DND-41 (cell line): ENCODE data around the gene HELB.

Experiments used
- ATAC-seq: fragments of 200-7000 bp; cut with Tn5 transposase; 3 replicates; pipeline ENCODE4 v1.9.1; 2021; ENCODE audit warnings: low read depth; ENCODE audit not compliant: insufficient read depth
- DNase-seq: peaks from one replicate; pipeline ENCODE4 v3.0.0-alpha.2; 2020
- H2AFZ ChIP-seq: 2 replicates; pipeline ENCODE4 v1.6.0; 2012; ENCODE audit warnings: low read depth, low read length
- H3K27ac ChIP-seq: 2 replicates; pipeline ENCODE4 v1.5.1; 2012; ENCODE audit warnings: low read length, inconsistent platforms
- H3K27me3 ChIP-seq: fragments of 200-600 bp; sonication (generic); 2 replicates; pipeline ENCODE4 v1.6.0; 2012; ENCODE audit warnings: low read length, mild to moderate bottlenecking, inconsistent platforms; ENCODE audit not compliant: insufficient read depth, poor library complexity
- H3K36me3 ChIP-seq: 2 replicates; pipeline ENCODE4 v1.5.1; 2012; ENCODE audit warnings: low read length, inconsistent platforms; ENCODE audit not compliant: insufficient read depth
- H3K4me1 ChIP-seq: 2 replicates; pipeline ENCODE4 v1.5.1; 2012; ENCODE audit warnings: mild to moderate bottlenecking, low read length; ENCODE audit not compliant: insufficient read depth
- H3K4me2 ChIP-seq: 2 replicates; pipeline ENCODE4 v1.6.0; 2012; ENCODE audit warnings: mild to moderate bottlenecking, moderate library complexity, low read length, inconsistent platforms; ENCODE audit not compliant: insufficient read depth
- H3K4me3 ChIP-seq, 2 experiments: fragments of 200-600 bp in 1 of 2; shearing (Covaris generic) in 1 of 2; 2 replicates each; pipeline ENCODE4 v1.5.1; 2012 to 2016; ENCODE audit warnings: inconsistent platforms in 2 of 2, low read length in 2 of 2, mild to moderate bottlenecking in 2 of 2, low read depth in 1 of 2, moderate library complexity in 1 of 2
- H3K79me2 ChIP-seq: 2 replicates; pipeline ENCODE4 v1.6.0; 2012; ENCODE audit warnings: low read length, inconsistent platforms; ENCODE audit not compliant: insufficient read depth
- H3K9ac ChIP-seq: 2 replicates; pipeline ENCODE4 v1.6.0; 2012; ENCODE audit warnings: low read depth, mild to moderate bottlenecking, inconsistent platforms, low read length, moderate library complexity
- H3K9me3 ChIP-seq: 2 replicates; pipeline ENCODE4 v1.5.1; 2012; ENCODE audit warnings: low read length, moderate library complexity, mild to moderate bottlenecking, inconsistent platforms; ENCODE audit not compliant: insufficient read depth, severe bottlenecking
- H4K20me1 ChIP-seq: 2 replicates; pipeline ENCODE4 v1.6.0; 2012; ENCODE audit warnings: low read length; ENCODE audit not compliant: insufficient read depth
- EZH2 ChIP-seq: IDR thresholded peaks from 3 replicates; pipeline ENCODE4 v1.6.1; 2012; ENCODE audit warnings: borderline replicate concordance, low read depth, mild to moderate bottlenecking, moderate library complexity, low read length, inconsistent platforms; ENCODE audit not compliant: severe bottlenecking
- TF ChIP-seq, protein P1 (sequence below): IDR thresholded peaks from 2 replicates; pipeline ENCODE4 v1.5.1; 2012; ENCODE audit warnings: borderline replicate concordance, low read length, moderate library complexity, mild to moderate bottlenecking; ENCODE audit not compliant: poor library complexity, severe bottlenecking; ENCODE audit errors: extremely low read depth

HELB gene

DNA sequence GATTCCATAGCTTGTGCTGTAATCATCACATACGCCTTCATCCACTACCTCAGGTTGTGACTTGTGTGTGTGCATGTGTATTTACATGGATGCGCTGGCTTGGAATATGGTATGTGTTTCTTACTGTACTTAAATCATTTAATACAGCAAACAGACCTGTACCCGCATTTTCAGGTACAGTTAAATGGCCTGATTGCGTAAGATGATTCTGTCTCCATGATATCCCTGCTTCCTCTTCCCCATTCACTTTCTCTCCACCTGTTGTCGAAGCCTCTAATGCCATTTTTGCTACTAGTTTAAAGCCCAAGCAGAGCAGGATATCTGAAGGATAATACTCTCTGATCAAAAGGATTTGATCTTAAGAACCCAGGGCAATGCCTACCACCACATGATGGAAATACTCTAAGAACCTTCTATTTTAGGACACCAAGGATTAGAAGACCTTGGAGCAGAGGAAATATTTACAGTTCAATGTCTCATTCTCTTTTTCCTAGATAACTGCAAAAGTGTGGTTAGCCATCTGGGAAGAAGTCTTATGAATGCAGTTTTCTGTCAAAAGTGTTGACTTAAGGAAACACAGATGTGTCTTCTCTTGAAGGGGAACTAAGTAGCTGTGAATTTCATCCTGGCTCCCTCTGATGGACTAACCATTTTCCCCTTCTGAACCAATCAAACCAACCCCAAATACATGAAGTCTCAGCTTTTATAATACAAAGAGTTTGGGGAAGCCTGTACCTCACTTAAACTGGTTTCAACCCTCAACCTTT lies 78.7 kb downstream of the HELB start:
- H3K4me1 ChIP-seq, result no peaks in the 10 kb centered on the region
- H3K9me3 ChIP-seq, result no peaks in the 10 kb centered on the region
- H3K4me3 ChIP-seq, result no peak overlapping the region
- no peaks in the 10 kb centered on the region for H3K36me3 ChIP-seq
- H3K4me2 ChIP-seq, result no peak overlapping the region
- H2AFZ ChIP-seq, result no peak overlapping the region
- H3K79me2 ChIP-seq, result no peaks in the 10 kb centered on the region
- H3K9ac ChIP-seq, result no peak overlapping the region
- ATAC-seq (no peak), DNase-seq (no peak)
- no peaks in the 10 kb centered on the region for H4K20me1 ChIP-seq
- TF ChIP-seq, protein P1, sequence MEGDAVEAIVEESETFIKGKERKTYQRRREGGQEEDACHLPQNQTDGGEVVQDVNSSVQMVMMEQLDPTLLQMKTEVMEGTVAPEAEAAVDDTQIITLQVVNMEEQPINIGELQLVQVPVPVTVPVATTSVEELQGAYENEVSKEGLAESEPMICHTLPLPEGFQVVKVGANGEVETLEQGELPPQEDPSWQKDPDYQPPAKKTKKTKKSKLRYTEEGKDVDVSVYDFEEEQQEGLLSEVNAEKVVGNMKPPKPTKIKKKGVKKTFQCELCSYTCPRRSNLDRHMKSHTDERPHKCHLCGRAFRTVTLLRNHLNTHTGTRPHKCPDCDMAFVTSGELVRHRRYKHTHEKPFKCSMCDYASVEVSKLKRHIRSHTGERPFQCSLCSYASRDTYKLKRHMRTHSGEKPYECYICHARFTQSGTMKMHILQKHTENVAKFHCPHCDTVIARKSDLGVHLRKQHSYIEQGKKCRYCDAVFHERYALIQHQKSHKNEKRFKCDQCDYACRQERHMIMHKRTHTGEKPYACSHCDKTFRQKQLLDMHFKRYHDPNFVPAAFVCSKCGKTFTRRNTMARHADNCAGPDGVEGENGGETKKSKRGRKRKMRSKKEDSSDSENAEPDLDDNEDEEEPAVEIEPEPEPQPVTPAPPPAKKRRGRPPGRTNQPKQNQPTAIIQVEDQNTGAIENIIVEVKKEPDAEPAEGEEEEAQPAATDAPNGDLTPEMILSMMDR, result no peak
- TF ChIP-seq EZH2, result no peak
- no peaks in the 10 kb centered on the region for H3K27me3 ChIP-seq
- no peak overlapping the region for H3K27ac ChIP-seq

DNA sequence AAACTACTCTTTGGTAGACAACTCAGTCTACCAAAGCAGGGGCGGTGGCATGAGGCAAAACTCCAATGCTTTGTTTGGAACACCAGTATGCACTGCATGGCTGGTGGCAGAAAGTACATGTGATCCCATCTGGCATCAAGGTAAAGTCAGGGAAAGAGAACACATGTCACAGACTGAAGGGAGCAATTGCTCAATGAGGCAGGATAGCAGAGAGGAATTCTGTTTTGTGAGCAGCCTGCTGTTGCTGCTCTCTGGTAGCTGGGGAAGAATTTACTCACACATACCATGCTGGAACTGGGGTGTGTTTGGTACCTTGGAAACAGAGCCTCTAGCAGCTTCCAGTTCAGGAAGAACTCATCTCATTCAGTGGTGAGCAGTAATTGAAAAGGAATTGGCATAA lies 84.8 kb downstream of the HELB start:
- DNase-seq (no peak), ATAC-seq (no peak)
- H4K20me1 ChIP-seq, result no peaks in the 10 kb centered on the region
- no peaks in the 10 kb centered on the region for H3K79me2 ChIP-seq
- H3K36me3 ChIP-seq, result no peaks in the 10 kb centered on the region
- no peak overlapping the region for H2AFZ ChIP-seq
- peaks cover 4% of the 10 kb centered on the region for H3K27me3 ChIP-seq
- H3K4me3 ChIP-seq, result no peak overlapping the region
- no peak overlapping the region for H3K9ac ChIP-seq
- no peaks in the 10 kb centered on the region for H3K4me1 ChIP-seq
- TF ChIP-seq, protein P1, result no peak
- TF ChIP-seq EZH2, result no peak
- no peak overlapping the region for H3K4me2 ChIP-seq
- H3K27ac ChIP-seq, result no peak overlapping the region
- no peaks in the 10 kb centered on the region for H3K9me3 ChIP-seq
